ENCODE data around the gene EDN2.

The EDN2 gene

DNA sequence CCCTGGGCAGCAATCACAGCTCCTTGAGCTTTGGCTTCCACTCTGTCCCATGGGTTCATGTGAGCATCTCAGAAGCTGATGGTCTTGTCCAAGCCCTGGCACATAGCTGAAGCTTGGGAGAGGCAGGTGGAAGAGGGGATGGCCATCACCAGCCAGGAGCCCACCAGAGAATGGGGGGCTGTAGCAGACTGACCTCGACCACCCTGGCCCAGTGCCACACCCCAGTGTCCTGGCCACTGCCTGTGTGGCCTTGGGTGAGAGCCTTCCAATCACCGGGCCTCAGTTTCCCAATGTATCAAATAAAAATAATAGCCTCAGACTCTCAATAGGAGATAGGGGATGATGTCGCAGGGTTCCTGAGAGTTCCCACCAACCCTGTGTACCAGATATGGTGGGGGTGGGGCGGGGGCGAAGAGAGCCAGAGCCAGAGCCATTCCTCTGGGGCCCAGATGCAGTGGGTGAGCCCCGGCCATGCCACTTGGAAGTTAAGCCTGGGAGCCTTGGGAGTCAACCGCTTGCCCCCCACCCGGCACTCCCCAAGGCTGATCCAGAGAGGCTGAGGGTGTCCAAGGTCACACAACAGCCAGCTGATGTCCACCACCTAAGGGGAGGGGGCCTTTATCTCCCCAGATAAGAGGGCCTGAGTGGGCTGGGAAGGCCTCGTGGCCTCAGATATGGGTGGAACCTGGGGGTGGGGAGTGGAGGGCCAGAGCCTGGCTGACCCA, 9.3 kb upstream of the EDN2 start:
- DNase-seq (ENCODE audit: low spot score in 2 of 2): no peak
- H3K4me3 Mint-ChIP-seq: no peak overlapping the region
- peaks cover 32% of the 10 kb centered on the region for H3K27me3 Mint-ChIP-seq
- H3K36me3 Mint-ChIP-seq (ENCODE audit: insufficient read depth): peaks cover 1% of the 10 kb centered on the region
- ATAC-seq (replicated peaks; ENCODE audit: extremely low read depth, poor library complexity, severe bottlenecking): no peak
- H3K4me1 Mint-ChIP-seq: no peaks in the 10 kb centered on the region
- no peak overlapping the region for H3K27ac Mint-ChIP-seq (ENCODE audit: low read depth)
- no peaks in the 10 kb centered on the region for H3K9me3 Mint-ChIP-seq

DNA sequence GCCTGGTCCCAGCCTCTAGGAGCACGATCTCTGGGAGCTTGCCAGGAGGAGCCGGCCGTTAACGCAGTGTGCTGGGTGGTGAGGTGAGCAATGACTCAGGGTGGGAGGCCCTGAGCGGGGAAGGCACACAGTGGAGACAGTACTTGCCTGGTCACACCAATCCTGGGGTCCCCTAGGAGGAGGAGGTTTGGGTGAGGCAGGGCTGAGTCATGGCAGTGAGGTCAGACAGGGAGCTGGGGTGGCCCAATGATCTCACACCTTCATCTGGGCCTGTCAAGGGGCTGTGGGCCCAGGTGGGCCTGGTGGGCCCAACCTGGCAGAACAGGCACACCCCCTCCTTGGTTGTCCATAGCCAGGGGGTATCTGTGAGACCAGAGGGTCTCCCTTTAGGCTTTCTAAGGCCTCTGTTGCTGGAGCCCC, 8.6 kb upstream of the EDN2 start:
- no peak overlapping the region for H3K4me3 Mint-ChIP-seq
- no peak overlapping the region for H3K27ac Mint-ChIP-seq (ENCODE audit: low read depth)
- ATAC-seq (replicated peaks; ENCODE audit: extremely low read depth, poor library complexity, severe bottlenecking) (no peak), DNase-seq (ENCODE audit: low spot score in 2 of 2) (no peak)
- H3K4me1 Mint-ChIP-seq: no peaks in the 10 kb centered on the region
- H3K9me3 Mint-ChIP-seq: no peaks in the 10 kb centered on the region
- peaks cover 32% of the 10 kb centered on the region for H3K27me3 Mint-ChIP-seq
- H3K36me3 Mint-ChIP-seq (ENCODE audit: insufficient read depth): peaks cover 1% of the 10 kb centered on the region

DNA sequence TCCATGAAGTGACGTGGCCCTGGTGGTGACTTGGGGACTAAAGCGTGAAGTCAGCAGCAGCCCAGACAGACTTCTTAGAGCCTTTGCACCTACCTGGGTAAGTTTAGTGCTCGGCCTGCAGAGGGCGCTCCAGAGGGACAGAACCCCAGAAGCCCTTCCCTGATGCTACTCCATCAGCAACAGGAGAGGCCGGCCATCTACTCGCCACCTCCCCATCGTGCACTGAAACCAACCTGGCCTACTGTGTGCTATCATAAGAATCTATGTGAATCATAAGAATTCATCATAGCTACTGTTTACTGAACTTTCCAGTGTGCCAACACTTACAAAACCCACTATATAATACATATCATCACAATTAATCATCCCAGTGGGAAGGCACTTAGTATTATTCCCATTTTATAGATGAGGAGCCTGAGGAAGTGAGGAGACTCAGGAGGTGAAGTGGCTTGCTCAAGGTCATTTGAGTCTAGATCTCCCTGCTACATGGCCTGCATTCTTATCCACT, 7.9 kb upstream of the EDN2 start:
- H3K4me1 Mint-ChIP-seq: no peaks in the 10 kb centered on the region
- DNase-seq (ENCODE audit: low spot score in 2 of 2) (no peak), ATAC-seq (replicated peaks; ENCODE audit: extremely low read depth, poor library complexity, severe bottlenecking) (no peak)
- no peak overlapping the region for H3K4me3 Mint-ChIP-seq
- no peaks in the 10 kb centered on the region for H3K9me3 Mint-ChIP-seq
- peaks cover 1% of the 10 kb centered on the region for H3K36me3 Mint-ChIP-seq (ENCODE audit: insufficient read depth)
- no peak overlapping the region for H3K27ac Mint-ChIP-seq (ENCODE audit: low read depth)
- peaks cover 32% of the 10 kb centered on the region for H3K27me3 Mint-ChIP-seq

DNA sequence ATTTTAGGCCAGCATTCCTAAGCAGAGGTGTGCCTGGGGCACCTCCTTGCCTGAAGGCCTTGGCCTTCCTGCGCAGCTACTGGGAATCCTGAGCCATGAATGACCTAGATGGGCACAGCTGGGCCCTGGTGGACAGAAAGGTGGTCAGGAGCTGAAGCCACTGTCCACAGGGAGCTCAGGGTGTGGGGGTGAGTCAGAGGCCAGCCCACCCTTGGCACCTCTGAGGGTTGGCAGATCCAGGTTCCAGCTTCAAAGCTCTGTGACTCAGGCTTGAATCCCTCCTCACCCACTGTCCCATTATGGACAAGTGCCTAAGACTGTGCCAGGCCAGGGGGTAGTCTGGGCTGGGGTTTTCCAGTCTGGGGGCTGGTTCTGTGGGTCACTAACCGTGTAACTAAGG, 6.4 kb upstream of the EDN2 start:
- H3K4me3 Mint-ChIP-seq: no peak overlapping the region
- peaks cover 44% of the 10 kb centered on the region for H3K27me3 Mint-ChIP-seq
- DNase-seq (ENCODE audit: low spot score in 2 of 2) (no peak), ATAC-seq (replicated peaks; ENCODE audit: extremely low read depth, poor library complexity, severe bottlenecking) (no peak)
- H3K36me3 Mint-ChIP-seq (ENCODE audit: insufficient read depth): peaks cover 1% of the 10 kb centered on the region
- no peak overlapping the region for H3K27ac Mint-ChIP-seq (ENCODE audit: low read depth)
- H3K4me1 Mint-ChIP-seq: no peaks in the 10 kb centered on the region
- H3K9me3 Mint-ChIP-seq: no peaks in the 10 kb centered on the region

DNA sequence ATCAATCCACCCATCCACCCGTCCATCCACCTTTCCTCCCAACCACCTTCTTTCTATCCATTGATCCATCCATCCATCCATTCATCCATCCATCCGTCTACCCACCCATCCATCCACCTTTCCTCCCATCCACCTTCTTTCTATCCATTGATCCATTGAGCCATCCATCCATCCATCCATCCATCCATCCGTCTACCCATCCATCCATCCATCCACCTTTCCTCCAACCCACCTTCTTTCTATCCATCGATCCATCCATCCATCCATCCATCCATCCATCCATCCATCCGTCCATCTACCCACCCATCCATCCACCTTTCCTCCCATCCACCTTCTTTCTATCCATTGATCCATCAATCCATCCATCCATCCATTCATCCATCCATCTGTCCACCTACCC, 5.1 kb upstream of the EDN2 start:
- no peak overlapping the region for H3K4me3 Mint-ChIP-seq
- H3K4me1 Mint-ChIP-seq: no peaks in the 10 kb centered on the region
- DNase-seq (ENCODE audit: low spot score in 2 of 2) (no peak), ATAC-seq (replicated peaks; ENCODE audit: extremely low read depth, poor library complexity, severe bottlenecking) (no peak)
- H3K9me3 Mint-ChIP-seq: no peaks in the 10 kb centered on the region
- H3K36me3 Mint-ChIP-seq (ENCODE audit: insufficient read depth): peaks cover 1% of the 10 kb centered on the region
- peaks cover 33% of the 10 kb centered on the region for H3K27me3 Mint-ChIP-seq
- no peak overlapping the region for H3K27ac Mint-ChIP-seq (ENCODE audit: low read depth)

DNA sequence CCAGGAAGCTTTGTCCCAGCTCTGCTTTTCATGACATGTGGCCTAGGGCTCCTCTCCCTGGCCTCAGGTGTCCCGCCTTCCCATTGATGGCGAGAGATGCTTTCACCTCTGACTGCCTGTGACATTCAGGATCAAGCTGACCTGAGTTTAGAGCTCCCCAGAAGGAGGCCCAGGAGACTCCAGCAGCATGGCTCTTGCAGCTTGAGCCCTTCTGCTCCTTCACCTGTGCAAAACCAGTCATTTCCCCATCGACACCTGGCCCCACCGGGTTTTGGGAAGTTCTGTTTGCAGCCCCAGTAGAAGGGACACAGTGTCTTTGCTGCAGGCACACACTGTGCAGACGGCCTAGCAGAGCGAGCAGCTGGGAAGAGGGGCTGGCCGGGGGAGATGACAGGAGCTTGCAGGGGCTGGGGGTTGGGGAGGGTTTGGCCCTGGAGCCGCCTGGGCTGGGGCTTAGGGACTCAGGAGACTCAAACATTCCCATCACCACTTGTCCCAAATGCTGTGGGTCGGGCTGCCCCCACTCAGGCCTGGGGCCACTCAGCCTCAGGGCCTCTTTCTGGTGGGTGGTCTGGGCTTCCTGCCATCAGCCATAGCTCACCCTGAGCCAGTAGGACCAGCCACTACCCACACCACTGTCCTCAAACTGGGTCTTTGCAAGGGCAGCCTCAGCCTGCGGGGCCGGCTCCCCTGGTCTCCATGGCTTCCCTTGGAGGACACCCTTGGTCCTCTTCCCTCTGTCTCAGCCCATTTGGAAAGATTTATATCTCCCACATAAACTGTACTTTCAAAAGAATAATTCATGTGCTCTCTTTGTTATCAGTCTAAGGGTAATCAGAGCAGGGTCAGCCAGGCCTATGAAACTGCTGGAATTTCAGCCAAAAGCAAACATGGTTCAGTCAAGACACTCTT, 3.8 kb upstream of the EDN2 start:
- peaks cover 1% of the 10 kb centered on the region for H3K36me3 Mint-ChIP-seq (ENCODE audit: insufficient read depth)
- no peak overlapping the region for H3K4me3 Mint-ChIP-seq
- H3K4me1 Mint-ChIP-seq: no peaks in the 10 kb centered on the region
- no peak overlapping the region for H3K27ac Mint-ChIP-seq (ENCODE audit: low read depth)
- ATAC-seq (replicated peaks; ENCODE audit: extremely low read depth, poor library complexity, severe bottlenecking): no peak
- H3K9me3 Mint-ChIP-seq: no peaks in the 10 kb centered on the region
- peaks cover 40% of the 10 kb centered on the region for H3K27me3 Mint-ChIP-seq
- no peak for DNase-seq (ENCODE audit: low spot score in 2 of 2)

DNA sequence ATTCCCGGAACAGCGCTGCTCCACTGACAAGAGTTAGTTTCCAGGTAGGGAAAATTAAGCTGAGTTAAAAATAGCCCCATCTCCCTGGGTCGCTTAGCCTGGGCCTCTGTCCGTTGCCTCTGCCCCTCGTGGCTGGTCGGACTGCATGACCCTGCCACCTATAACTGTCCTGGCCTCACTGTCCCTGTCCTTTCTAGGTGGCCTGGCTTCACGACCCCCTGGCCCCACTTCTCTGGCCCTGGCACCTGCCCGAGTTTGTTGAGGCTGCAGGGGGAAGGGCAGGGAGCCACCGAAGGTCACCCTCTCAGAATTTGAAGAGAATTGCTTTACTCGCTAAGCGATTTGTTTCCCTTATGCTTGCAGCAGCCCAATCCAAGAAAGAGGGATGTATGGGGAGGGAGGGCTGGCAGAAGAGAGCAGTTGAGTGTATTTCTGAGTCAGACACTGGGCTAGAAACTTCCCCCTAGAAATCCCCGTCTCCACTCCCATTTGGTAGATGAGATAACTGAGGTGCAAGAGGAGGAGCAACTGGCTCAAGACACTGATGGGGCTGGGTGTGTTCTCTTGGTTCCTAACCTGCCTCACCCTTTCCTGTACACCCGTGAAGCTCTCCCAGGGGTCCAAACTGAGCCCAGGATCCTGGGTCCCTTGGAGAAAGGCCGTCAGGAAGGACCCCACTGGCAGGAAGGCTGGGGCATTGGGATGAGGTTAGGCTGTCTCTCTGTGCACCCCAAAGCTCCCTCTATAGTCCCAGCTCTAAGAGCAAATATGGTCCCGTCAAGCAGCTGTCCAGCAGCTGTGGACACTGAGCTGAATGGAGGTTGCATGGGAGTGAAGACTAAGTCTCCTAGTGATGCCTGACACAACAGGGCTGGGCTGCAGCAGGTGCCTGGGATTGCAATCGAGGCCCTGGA, 2.9 kb upstream of the EDN2 start:
- no peak overlapping the region for H3K4me3 Mint-ChIP-seq
- H3K9me3 Mint-ChIP-seq: no peaks in the 10 kb centered on the region
- no peak overlapping the region for H3K27ac Mint-ChIP-seq (ENCODE audit: low read depth)
- DNase-seq (ENCODE audit: low spot score in 2 of 2): no peak
- no peak for ATAC-seq (replicated peaks; ENCODE audit: extremely low read depth, poor library complexity, severe bottlenecking)
- no peaks in the 10 kb centered on the region for H3K4me1 Mint-ChIP-seq
- H3K27me3 Mint-ChIP-seq: peaks cover 46% of the 10 kb centered on the region
- peaks cover under 1% of the 10 kb centered on the region for H3K36me3 Mint-ChIP-seq (ENCODE audit: insufficient read depth)

DNA sequence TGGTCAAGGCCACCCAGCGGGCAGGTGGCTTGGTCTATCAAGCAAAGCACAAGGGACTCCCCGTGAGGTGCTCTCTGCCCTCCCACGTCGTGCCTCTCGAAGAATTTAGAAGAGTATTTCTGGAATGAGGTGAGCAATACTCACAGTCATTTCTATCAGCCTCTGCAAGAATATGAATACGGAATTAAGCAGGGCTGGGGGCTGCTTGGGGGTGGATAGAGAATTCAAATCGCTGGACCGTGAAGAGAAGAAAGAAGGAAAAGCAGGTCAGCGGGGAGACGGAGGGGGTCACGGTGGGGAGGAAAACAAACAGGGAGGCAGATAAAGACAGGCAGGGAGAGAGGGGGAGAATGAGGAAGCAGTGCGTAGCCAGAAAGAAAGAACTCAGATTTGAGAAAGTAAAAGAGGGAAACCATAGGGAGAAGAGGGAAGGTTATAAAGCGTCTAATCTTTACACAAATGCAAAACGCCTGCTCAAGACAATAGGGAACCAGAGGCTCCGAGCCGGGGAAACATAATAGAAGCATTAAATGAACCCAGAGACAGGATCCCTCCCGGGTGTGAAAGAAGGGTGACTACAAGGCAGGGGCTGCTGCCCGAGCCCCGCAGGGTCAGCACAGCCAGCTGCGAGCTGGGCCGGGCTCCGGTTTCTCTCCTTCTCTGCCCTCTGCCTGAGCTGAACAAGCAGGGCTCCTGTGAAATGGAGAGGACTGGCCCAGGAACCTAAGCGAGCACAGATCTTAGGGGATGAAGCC, 2.1 kb upstream of the EDN2 start:
- no peaks in the 10 kb centered on the region for H3K4me1 Mint-ChIP-seq
- no peak overlapping the region for H3K27ac Mint-ChIP-seq (ENCODE audit: low read depth)
- no peak for ATAC-seq (replicated peaks; ENCODE audit: extremely low read depth, poor library complexity, severe bottlenecking)
- no peak for DNase-seq (ENCODE audit: low spot score in 2 of 2)
- no peak overlapping the region for H3K4me3 Mint-ChIP-seq
- no peaks in the 10 kb centered on the region for H3K36me3 Mint-ChIP-seq (ENCODE audit: insufficient read depth)
- no peaks in the 10 kb centered on the region for H3K9me3 Mint-ChIP-seq
- peaks cover 46% of the 10 kb centered on the region for H3K27me3 Mint-ChIP-seq

DNA sequence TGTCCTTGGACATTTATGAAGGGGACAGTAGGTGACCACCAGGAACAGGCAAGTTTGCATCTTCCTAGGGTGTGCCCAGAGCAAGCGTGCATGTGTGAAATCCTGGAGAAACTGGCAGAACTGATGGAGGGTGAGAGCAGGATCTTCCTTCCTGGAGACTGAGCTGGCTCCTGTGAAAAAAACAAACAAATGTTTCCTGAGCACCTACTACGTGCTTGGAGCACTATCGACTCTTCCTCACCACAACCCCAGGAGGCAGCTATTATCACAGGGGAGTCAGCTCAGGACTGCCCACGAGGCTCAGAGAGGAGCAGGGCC, 1.5 kb upstream of the EDN2 start:
- H3K27ac Mint-ChIP-seq (ENCODE audit: low read depth): no peak overlapping the region
- peaks cover 46% of the 10 kb centered on the region for H3K27me3 Mint-ChIP-seq
- no peaks in the 10 kb centered on the region for H3K36me3 Mint-ChIP-seq (ENCODE audit: insufficient read depth)
- no peak for ATAC-seq (replicated peaks; ENCODE audit: extremely low read depth, poor library complexity, severe bottlenecking)
- DNase-seq (ENCODE audit: low spot score in 2 of 2): no peak
- H3K4me3 Mint-ChIP-seq: no peak overlapping the region
- no peaks in the 10 kb centered on the region for H3K4me1 Mint-ChIP-seq
- H3K9me3 Mint-ChIP-seq: no peaks in the 10 kb centered on the region

DNA sequence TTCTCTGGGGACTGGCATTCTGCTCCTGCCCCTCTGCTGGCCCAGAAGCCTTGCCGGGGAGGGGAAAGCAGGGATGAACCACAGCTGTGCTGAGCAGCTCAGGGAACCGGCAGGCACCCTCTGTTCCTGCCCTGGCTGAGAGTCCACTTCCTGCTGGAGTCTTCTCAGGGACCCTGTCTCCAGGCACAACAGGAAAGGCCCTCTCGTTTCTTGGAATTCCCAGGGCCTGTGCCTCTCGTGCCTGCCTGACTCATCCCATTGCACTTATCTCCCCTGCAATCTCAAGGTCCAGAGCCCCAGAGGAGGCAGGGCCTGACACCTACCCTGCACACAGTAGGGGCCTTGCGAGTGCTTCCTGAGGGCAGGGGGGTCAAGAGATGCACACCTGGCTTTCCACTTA, 1.1 kb upstream of the EDN2 start:
- DNase-seq (ENCODE audit: low spot score in 2 of 2): no peak
- no peak overlapping the region for H3K4me3 Mint-ChIP-seq
- no peaks in the 10 kb centered on the region for H3K4me1 Mint-ChIP-seq
- no peak for ATAC-seq (replicated peaks; ENCODE audit: extremely low read depth, poor library complexity, severe bottlenecking)
- H3K36me3 Mint-ChIP-seq (ENCODE audit: insufficient read depth): no peaks in the 10 kb centered on the region
- peaks cover 46% of the 10 kb centered on the region for H3K27me3 Mint-ChIP-seq
- H3K9me3 Mint-ChIP-seq: no peaks in the 10 kb centered on the region
- H3K27ac Mint-ChIP-seq (ENCODE audit: low read depth): no peak overlapping the region

DNA sequence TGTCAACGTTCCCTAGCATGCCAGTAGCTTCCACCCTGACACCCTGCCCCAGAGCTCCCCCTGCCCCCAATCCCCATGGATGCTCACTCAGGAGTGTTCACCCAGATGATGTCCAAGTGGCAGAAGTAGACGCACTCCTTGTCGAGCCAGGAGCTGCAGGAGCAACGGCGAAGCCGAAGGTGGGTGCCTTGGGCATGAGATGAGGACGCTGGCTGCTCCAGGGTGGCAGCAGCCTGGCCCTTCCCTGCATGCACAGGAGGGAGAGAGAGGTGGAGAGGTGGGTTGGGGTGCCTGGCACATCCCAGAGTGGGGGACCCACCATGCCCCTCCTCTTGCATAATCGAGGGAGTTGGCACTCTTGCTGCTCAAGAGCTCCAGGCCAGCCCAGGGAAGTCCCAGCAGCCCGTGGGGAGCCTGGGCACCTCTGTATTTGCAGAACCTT, 502 bp downstream of the EDN2 start:
- H3K4me3 Mint-ChIP-seq: no peak overlapping the region
- H3K9me3 Mint-ChIP-seq: no peaks in the 10 kb centered on the region
- H3K27me3 Mint-ChIP-seq: peaks cover 33% of the 10 kb centered on the region
- no peaks in the 10 kb centered on the region for H3K4me1 Mint-ChIP-seq
- no peak overlapping the region for H3K27ac Mint-ChIP-seq (ENCODE audit: low read depth)
- DNase-seq (ENCODE audit: low spot score in 2 of 2) (no peak), ATAC-seq (replicated peaks; ENCODE audit: extremely low read depth, poor library complexity, severe bottlenecking) (no peak)
- H3K36me3 Mint-ChIP-seq (ENCODE audit: insufficient read depth): no peaks in the 10 kb centered on the region
